K562 (cell line): ENCODE data around the gene EHD3. TPM values are rescaled to one million over a fixed set of nuclear protein-coding genes. Genes with fewer than 3 reads are reported as not detected.

Experiments
- ATAC-seq: fragments of 200-7000 bp; cut with Tn5 transposase; 3 replicates; pipeline ENCODE4 v1.9.1; 2020; ENCODE audit warnings: moderate library complexity
- BruUV-seq: library from RNA; stranded (reverse); fragments of 400-500 nt; replicated peaks from 2 replicates; lab custom pipeline; 2021; lab: Mats Ljungman, UMichigan
- CTCF ChIA-PET: fragments of 300-600 bp; formaldehyde crosslinking; extraction: SDS; loops from one replicate; lab custom pipeline; 2021; ENCODE audit warnings: low intra/inter-chr PET ratio; lab: Yijun Ruan, JAX
- POLR2A ChIA-PET: fragments of 300-600, 350-650 bp; sonication (Branson Sonifier 250); formaldehyde crosslinking; extraction: SDS; loops from one replicate; lab custom pipeline; 2021; ENCODE audit warnings: antibody characterized with exemption, inconsistent platforms; lab: Yijun Ruan, JAX
- DNase-seq, 4 experiments: peaks; one replicate each; pipeline versions ENCODE4 v3.0.0 to v3.0.0-alpha.2; 2011 to 2018; ENCODE audit warnings: low spot score in 3 of 4, mixed read lengths in 3 of 4; ENCODE audit errors: extremely low read depth in 1 of 4
- FAIRE-seq: peaks from 2 replicates; lab custom pipeline; 2011; peaks lifted over from hg19 to GRCh38; lab: Jason Lieb, UNC
- H2AFZ ChIP-seq: 2 replicates; pipeline ENCODE4 v1.6.0; 2011; ENCODE audit warnings: low read depth, low read length, control low read depth, inconsistent platforms
- H3K27ac ChIP-seq: fragments of 200-600 bp; 3 replicates; pipeline ENCODE4 v1.8.0; 2011; ENCODE audit warnings: low read depth, mild to moderate bottlenecking, control low read depth, inconsistent platforms, low read length, moderate library complexity, mixed read lengths; ENCODE audit errors: extremely low read depth
- H3K27me3 ChIP-seq, 2 experiments: fragments of 300-600 bp in 1 of 2; 2 replicates in 1 of 2; 3 replicates in 1 of 2; pipeline versions ENCODE4 v1.6.0 to v1.8.0; 2011; ENCODE audit warnings: inconsistent platforms in 2 of 2, low read length in 2 of 2, mild to moderate bottlenecking in 1 of 2, mixed read lengths in 1 of 2, moderate library complexity in 1 of 2; ENCODE audit not compliant: control insufficient read depth in 2 of 2, insufficient read depth in 2 of 2
- H3K36me3 ChIP-seq: fragments of 300-600 bp; 3 replicates; pipeline ENCODE4 v1.8.0; 2011; ENCODE audit warnings: mild to moderate bottlenecking, low read length, inconsistent platforms; ENCODE audit not compliant: control insufficient read depth, insufficient read depth
- H3K4me1 ChIP-seq, 2 experiments: fragments of 200-600 bp in 1 of 2; replicated peaks in 1 of 2; 2 replicates in 1 of 2; 3 replicates in 1 of 2; pipeline versions ENCODE4 v1.5.1 to v1.8.0; 2011; ENCODE audit warnings: inconsistent platforms in 2 of 2, low read length in 2 of 2, mild to moderate bottlenecking in 1 of 2, mixed read lengths in 1 of 2, moderate library complexity in 1 of 2; ENCODE audit not compliant: control insufficient read depth in 2 of 2, insufficient read depth in 2 of 2
- H3K4me2 ChIP-seq: 2 replicates; pipeline ENCODE4 v1.6.1; 2011; ENCODE audit warnings: low read length, control low read depth, inconsistent platforms, mixed read lengths; ENCODE audit not compliant: insufficient read depth
- H3K4me3 ChIP-seq: fragments of 200-600 bp; sonication (generic), shearing (Covaris generic); 2 replicates; pipeline ENCODE4 v1.5.1; 2016; ENCODE audit warnings: control low read depth, inconsistent platforms
- H3K79me2 ChIP-seq: fragments of 200-600 bp; 3 replicates; pipeline ENCODE4 v1.8.0; 2011; ENCODE audit warnings: low read length, inconsistent platforms; ENCODE audit not compliant: control insufficient read depth, insufficient read depth
- H3K9ac ChIP-seq, 2 experiments: 2 replicates each; pipeline versions ENCODE4 v1.6.0 to v1.6.1; 2011; ENCODE audit warnings: low read depth in 2 of 2, low read length in 2 of 2, control low read depth in 1 of 2, inconsistent platforms in 1 of 2, mild to moderate bottlenecking in 1 of 2, mixed read lengths in 1 of 2; ENCODE audit not compliant: insufficient read depth in 1 of 2
- H3K9me1 ChIP-seq: one replicate; pipeline ENCODE4 v1.6.0; 2011; ENCODE audit warnings: inconsistent platforms, mild to moderate bottlenecking, low read length, moderate library complexity; ENCODE audit not compliant: control insufficient read depth, insufficient read depth
- H3K9me3 ChIP-seq: replicated peaks from 2 replicates; pipeline ENCODE4 v1.5.1; 2011; ENCODE audit warnings: low read depth, low read length, inconsistent platforms; ENCODE audit not compliant: control insufficient read depth, insufficient read depth
- H4K20me1 ChIP-seq: replicated peaks from 2 replicates; pipeline ENCODE4 v1.6.1; 2011; ENCODE audit warnings: low read length, inconsistent platforms, mixed read lengths; ENCODE audit not compliant: control insufficient read depth, insufficient read depth
- BRF1 ChIP-seq: IDR thresholded peaks from 3 replicates; pipeline ENCODE4 v1.6.1; 2011; ENCODE audit warnings: borderline replicate concordance, mild to moderate bottlenecking; ENCODE audit not compliant: insufficient read length; ENCODE audit errors: extremely low read depth
- CREBBP ChIP-seq: IDR thresholded peaks from one replicate; pipeline ENCODE4 v1.6.1; 2012; ENCODE audit warnings: low read depth, mild to moderate bottlenecking, control low read depth, inconsistent platforms, low read length
- EHMT2 ChIP-seq: fragments of 450-650 bp; IDR thresholded peaks from 2 replicates; pipeline ENCODE4 v1.6.1; 2018; ENCODE audit warnings: antibody characterized with exemption
- EP400 ChIP-seq: fragments of 450-650 bp; IDR thresholded peaks from 2 replicates; pipeline ENCODE4 v1.6.1; 2017; ENCODE audit warnings: antibody characterized with exemption, mild to moderate bottlenecking, moderate library complexity
- ETV6 ChIP-seq, 3 experiments: fragments of 150-350 bp in 1 of 3; sonication (generic) in 1 of 3; formaldehyde crosslinking in 1 of 3; IDR thresholded peaks; 2 replicates each; pipeline versions ENCODE4 v1.6.1 to v1.8.0; 2014 to 2022; ENCODE audit warnings: borderline replicate concordance in 2 of 3, low read depth in 2 of 3, antibody characterized with exemption in 1 of 3, low read length in 1 of 3, mild to moderate bottlenecking in 1 of 3, missing genetic modification reagents in 1 of 3
- POLR3A ChIP-seq: IDR thresholded peaks from 2 replicates; pipeline ENCODE4 v1.6.1; 2011; ENCODE audit warnings: borderline replicate concordance, mild to moderate bottlenecking, moderate library complexity; ENCODE audit not compliant: insufficient read length, insufficient read depth; ENCODE audit errors: extremely low read depth
- SLC30A9 ChIP-seq: fragments of 250-450 bp; sonication (Bioruptor Pico); IDR thresholded peaks from 2 replicates; pipeline ENCODE4 v1.8.0; 2022; ENCODE audit warnings: mild to moderate bottlenecking, moderate library complexity
- SRSF9 ChIP-seq: fragments of 200-400 bp; formaldehyde crosslinking; IDR thresholded peaks from 2 replicates; pipeline ENCODE4 v1.6.1; 2017; ENCODE audit warnings: low read depth, low read length, borderline replicate concordance
- TBP ChIP-seq: optimal IDR thresholded peaks from 2 replicates; pipeline ENCODE3; 2011; ENCODE audit warnings: low read depth, low read length, improper control_type of control experiment
- ZNF253 ChIP-seq: fragments of 250-450 bp; sonication (Bioruptor Pico); conservative IDR thresholded peaks from 2 replicates; pipeline ENCODE4 v1.6.1; 2021; ENCODE audit warnings: mild to moderate bottlenecking
- WGBS: fragments of 100-300 bp; shearing (Covaris generic); methylation state at CpG from one replicate; pipeline ENCODE4 v1.1.6; 2016; ENCODE audit warnings: low coverage, mixed read lengths; ENCODE audit not compliant: insufficient coverage; ENCODE audit errors: missing lambda C conversion rate; 5-methylcytosine and 5-hydroxymethylcytosine counted together
- in situ Hi-C: fragments of 300-500 bp; cut with MboI; formaldehyde crosslinking; loops from 4 replicates; pipeline ENCODE4 v1.15.0; 2018; ENCODE audit warnings: inconsistent platforms, mixed read lengths
- intact Hi-C: fragments of 100-400 bp; cut with micrococcal nuclease; formaldehyde crosslinking; loops from 2 replicates; pipeline ENCODE4 v1.14.2; 2022
- polyA plus RNA-seq, 8 experiments: library from polyadenylated mRNA; depleted of rRNA in 4 of 8; stranded (reverse) in 5 of 8; unstranded in 3 of 8; fragments of >200 nt; fragmentation: Nextera tagmentation in 2 of 8; fragmentation: Illumina TruSeq in 1 of 8; extraction: Ambion mirVana in 2 of 8; extraction: Trizol in 1 of 8; gene quantifications; 2 replicates each; pipeline versions ENCODE4 v1.2.1 to v1.2.3, GENCODE V29; 2011 to 2014; ENCODE audit warnings: inconsistent platforms in 1 of 8, missing spikeins in 1 of 8
- total RNA-seq, 7 experiments: library from RNA; depleted of rRNA in 6 of 7; stranded (reverse); fragments of >200 nt in 6 of 7; fragmentation: Illumina TruSeq in 2 of 7; extraction: Trizol in 2 of 7; gene quantifications; 2 replicates each; pipeline versions ENCODE4 v1.2.1 to v1.2.3, GENCODE V29; 2011 to 2021; ENCODE audit warnings: low replicate concordance in 1 of 7

The EHD3 gene
- total and polyA plus RNA-seq, 9 of the 15 experiments (the other 6 are each of a cell fraction or from before 2014, with no cell fraction given) = under 0.01 to 0.04 (median 0.03) TPM; not detected in 3

- in situ Hi-C loops = no loop called here
- H2AFZ ChIP-seq = no peak overlapping the region
- H3K4me1 ChIP-seq = no peaks in the 10 kb centered on the region
- no peak overlapping the region for H3K9ac ChIP-seq
- H3K9me3 ChIP-seq = no peaks in the 10 kb centered on the region
- ChIA-PET POLR2A (no interaction called here), CTCF (no interaction called here)
- no peak overlapping the region for H3K27ac ChIP-seq
- H3K27me3 ChIP-seq = peaks cover 0 to 12% of the 10 kb centered on the region in 2 experiments; a peak in 3 of 5 replicates
- DNase-seq = no peak
- H3K4me2 ChIP-seq = no peak overlapping the region
- BruUV-seq = no TSS peak
- TF ChIP-seq EHMT2 (no peak), POLR3A (no peak), TBP (no peak), SRSF9 (no peak), ZNF253 (no peak)
- H3K36me3 ChIP-seq = no peaks in the 10 kb centered on the region
- no peak for ATAC-seq
- WGBS = 2% methylated on average over 4 of the region's 4 CpGs
- intact Hi-C loops = no loop called here
- H3K79me2 ChIP-seq = no peaks in the 10 kb centered on the region
- H4K20me1 ChIP-seq = no peaks in the 10 kb centered on the region
- H3K4me3 ChIP-seq = no peak overlapping the region
- no peaks in the 10 kb centered on the region for H3K9me1 ChIP-seq
- no peak for FAIRE-seq
Measured at GRCh38 chr2:31269087-31269486, 35.1 kb downstream of the EHD3 start.

GRCh38 chr2:31270131-31270530, 36.2 kb downstream of the EHD3 start:
- no peak overlapping the region for H3K4me2 ChIP-seq
- TF ChIP-seq EP400 (no peak), BRF1 (no peak), SLC30A9 (CRISPR knock-in tag) (no peak), ETV6 (IDR thresholded peaks at IDR 0.05; ENCODE audit: borderline replicate concordance in 1 of 2, low read depth in 2 of 2, low read length in 1 of 2) (no peak), ETV6 (CRISPR knock-in tag; IDR thresholded peaks at IDR 0.05; ENCODE audit: borderline replicate concordance) (no peak), CREBBP (no peak)
- TF ChIP-seq, all 486 proteins: peak for 0

More at GRCh38 chr2:31270131-31270530, 36.2 kb downstream of the EHD3 start:
- Histone ChIP-seq H3K27me3 (peaks cover 0 to 12% of the 10 kb centered on the region in 2 experiments; a peak in 3 of 5 replicates), H3K4me1 (no peaks in the 10 kb centered on the region), H3K36me3 (no peaks in the 10 kb centered on the region), H3K27ac (no peak overlapping the region), H3K4me3 (no peak overlapping the region), H2AFZ (no peak overlapping the region), H3K9me1 (no peaks in the 10 kb centered on the region), H3K79me2 (no peaks in the 10 kb centered on the region), H4K20me1 (no peaks in the 10 kb centered on the region; the same call in 1 of the 2 replicates), H3K9ac (no peak overlapping the region), H3K9me3 (no peaks in the 10 kb centered on the region)
- ATAC-seq (no peak), DNase-seq (no peak), FAIRE-seq (no peak)
- BruUV-seq = no TSS peak
- 0% methylated on average over 3 of the region's 3 CpGs for WGBS
- ChIA-PET CTCF (no interaction called here), POLR2A (interaction anchor here (0.7 kb wide), 1 partner anchor 70 kb away, joined by 3 read pairs; no protein-coding TSS in a partner anchor)
- in situ Hi-C loops (no loop called here), intact Hi-C loops (no loop called here)
